Large intestine (tissue), 3 donors: ENCODE results near the gene GDNF. TPM values are rescaled to one million over a fixed set of nuclear protein-coding genes. Genes with fewer than 3 reads are reported as not detected.

Experiments
- DNase-seq, 2 donors: peaks; one replicate each; pipeline versions ENCODE4 v3.0.0 to v3.0.0-alpha.2; 2013
- H3K27ac ChIP-seq: one replicate; pipeline ENCODE4 v1.5.1; 2013; ENCODE audit warnings: low read length
- H3K27me3 ChIP-seq: 2 replicates; pipeline ENCODE4 v1.6.1; 2013; ENCODE audit warnings: low read length; ENCODE audit not compliant: control insufficient read depth, insufficient read depth
- H3K36me3 ChIP-seq: 2 replicates; pipeline ENCODE4 v1.6.1; 2013; ENCODE audit warnings: low read length; ENCODE audit not compliant: control insufficient read depth, insufficient read depth
- H3K4me1 ChIP-seq: one replicate; pipeline ENCODE4 v1.6.1; 2013; ENCODE audit warnings: low read length; ENCODE audit not compliant: control insufficient read depth, insufficient read depth
- H3K4me3 ChIP-seq: one replicate; pipeline ENCODE4 v1.5.1; 2013; ENCODE audit warnings: low read length
- H3K9me3 ChIP-seq: one replicate; pipeline ENCODE4 v1.6.1; 2013; ENCODE audit warnings: mild to moderate bottlenecking, low read depth, low read length, moderate library complexity; ENCODE audit not compliant: control insufficient read depth
- WGBS: methylation state at CpG from one replicate; pipeline ENCODE4 v1.1.5; 2013; ENCODE audit warnings: low lambda C conversion rate; ENCODE audit not compliant: insufficient coverage; 5-methylcytosine and 5-hydroxymethylcytosine counted together
- polyA plus RNA-seq: library from polyadenylated mRNA; unstranded; fragments of 120-200 nt; gene quantifications from one replicate; pipeline ENCODE4 v1.2.1, GENCODE V29; 2013

GDNF gene
- polyA plus RNA-seq, 1 donor: 4.2 TPM

- DNase-seq: no peak
- Histone ChIP-seq H3K4me3 (no peak overlapping the region), H3K27me3 (peaks cover 15% of the 10 kb centered on the region), H3K27ac (no peak overlapping the region), H3K36me3 (no peaks in the 10 kb centered on the region), H3K9me3 (no peaks in the 10 kb centered on the region), H3K4me1 (no peaks in the 10 kb centered on the region)
- WGBS: 84% methylated on average over 3 of the region's 4 CpGs
These were observed 9.8 kb upstream of the GDNF start for GRCh38 chr5:37849641-37850040.

- H3K27me3 ChIP-seq: peaks cover 25% of the 10 kb centered on the region
- no peaks in the 10 kb centered on the region for H3K36me3 ChIP-seq
- H3K27ac ChIP-seq: no peak overlapping the region
- H3K9me3 ChIP-seq: no peaks in the 10 kb centered on the region
- H3K4me1 ChIP-seq: no peaks in the 10 kb centered on the region
- DNase-seq: no peak
- no peak overlapping the region for H3K4me3 ChIP-seq
- WGBS: no CpG with 5 or more reads among the region's 3 CpGs
These were observed 8.2 kb upstream of the GDNF start for GRCh38 chr5:37847978-37848425.

GRCh38 chr5:37846786-37847310 is 7.0 kb upstream of the GDNF start:
- no peak overlapping the region for H3K27ac ChIP-seq
- no CpG with 5 or more reads among the region's 4 CpGs for WGBS
- no peaks in the 10 kb centered on the region for H3K4me1 ChIP-seq
- no peak for DNase-seq
- no peak overlapping the region for H3K4me3 ChIP-seq
- no peaks in the 10 kb centered on the region for H3K9me3 ChIP-seq
- peaks cover 36% of the 10 kb centered on the region for H3K27me3 ChIP-seq
- no peaks in the 10 kb centered on the region for H3K36me3 ChIP-seq

- Histone ChIP-seq H3K4me3 (no peak overlapping the region), H3K9me3 (no peaks in the 10 kb centered on the region), H3K36me3 (no peaks in the 10 kb centered on the region), H3K27ac (no peak overlapping the region), H3K4me1 (peaks cover 3% of the 10 kb centered on the region), H3K27me3 (peaks cover 58% of the 10 kb centered on the region)
- 100% methylated on average over 1 of the region's 6 CpGs for WGBS
- DNase-seq: no peak
These were observed 4.2 kb upstream of the GDNF start for GRCh38 chr5:37844009-37844408.

GRCh38 chr5:37842048-37842447 is 2.2 kb upstream of the GDNF start:
- no peak for DNase-seq
- Histone ChIP-seq H3K36me3 (no peaks in the 10 kb centered on the region), H3K27ac (no peak overlapping the region), H3K27me3 (peaks cover 75% of the 10 kb centered on the region), H3K4me3 (no peak overlapping the region), H3K4me1 (peaks cover 12% of the 10 kb centered on the region), H3K9me3 (peaks cover 6% of the 10 kb centered on the region)
- no CpG with 5 or more reads among the region's 10 CpGs for WGBS

GRCh38 chr5:37841203-37841602 is 1.4 kb upstream of the GDNF start:
- Histone ChIP-seq H3K27ac (peak overlapping the region; percentile 56), H3K9me3 (peaks cover 11% of the 10 kb centered on the region), H3K36me3 (no peaks in the 10 kb centered on the region), H3K4me1 (peaks cover 15% of the 10 kb centered on the region), H3K4me3 (no peak overlapping the region), H3K27me3 (peaks cover 77% of the 10 kb centered on the region)
- DNase-seq: no peak
- WGBS: 17% methylated on average over 1 of the region's 6 CpGs

GRCh38 chr5:37840053-37841034 is 503 bp upstream of the GDNF start:
- H3K27me3 ChIP-seq: peaks cover 85% of the 10 kb centered on the region
- DNase-seq: peak; percentile 38 to 49
- peak overlapping the region; percentile 40 for H3K4me3 ChIP-seq
- peaks cover 15% of the 10 kb centered on the region for H3K4me1 ChIP-seq
- peaks cover 11% of the 10 kb centered on the region for H3K9me3 ChIP-seq
- peak overlapping the region; percentile 56 for H3K27ac ChIP-seq
- WGBS: no CpG with 5 or more reads among the region's 76 CpGs
- no peaks in the 10 kb centered on the region for H3K36me3 ChIP-seq

DNA sequence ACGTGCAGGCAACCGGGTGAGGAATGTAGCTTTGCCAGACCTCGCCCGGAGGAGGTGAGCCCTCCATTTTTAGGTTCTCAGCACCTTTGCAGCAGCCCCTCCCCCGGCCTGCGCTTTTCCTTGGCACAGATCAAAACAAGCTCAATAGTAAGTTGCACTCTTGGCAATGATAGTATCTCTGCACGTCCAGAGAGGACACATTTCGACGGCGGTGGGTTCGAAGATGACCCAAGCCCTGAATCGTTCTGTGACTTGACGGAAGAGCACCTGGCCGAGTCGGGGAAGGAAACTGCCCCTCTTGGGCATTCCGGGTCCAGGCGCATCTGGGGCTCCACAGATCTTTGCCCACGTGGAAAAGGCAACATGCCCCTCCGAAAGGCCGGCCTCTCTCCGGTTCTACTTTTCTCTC is 904 bp downstream of the GDNF start:
- WGBS: 8% methylated on average over 4 of the region's 21 CpGs

GRCh38 chr5:37838152-37838932 is 1.5 kb downstream of the GDNF start:
- H3K27ac ChIP-seq: peak overlapping the region; percentile 75
- no peaks in the 10 kb centered on the region for H3K36me3 ChIP-seq
- peaks cover 94% of the 10 kb centered on the region for H3K27me3 ChIP-seq
- H3K9me3 ChIP-seq: peaks cover 11% of the 10 kb centered on the region
- H3K4me3 ChIP-seq: peak overlapping the region; percentile 58
- H3K4me1 ChIP-seq: peaks cover 15% of the 10 kb centered on the region
- no CpG with 5 or more reads among the region's 47 CpGs for WGBS
- peak in 1 of 2 donors; percentile 36 for DNase-seq

More for the DNA sequence above, 904 bp downstream of the GDNF start:
- H3K4me1 ChIP-seq: peaks cover 15% of the 10 kb centered on the region
- H3K36me3 ChIP-seq: no peaks in the 10 kb centered on the region
- DNase-seq: no peak
- peaks cover 94% of the 10 kb centered on the region for H3K27me3 ChIP-seq
- H3K9me3 ChIP-seq: peaks cover 11% of the 10 kb centered on the region
- peak overlapping the region; percentile 75 for H3K27ac ChIP-seq
- H3K4me3 ChIP-seq: peak overlapping the region; percentile 58

- WGBS: no CpG with 5 or more reads among the region's 38 CpGs
- Histone ChIP-seq H3K36me3 (peaks cover 2% of the 10 kb centered on the region), H3K4me3 (peak overlapping the region; percentile 58), H3K27ac (peak overlapping the region; percentile 75), H3K27me3 (peaks cover 95% of the 10 kb centered on the region), H3K4me1 (peaks cover 15% of the 10 kb centered on the region), H3K9me3 (peaks cover 11% of the 10 kb centered on the region)
- peak; percentile 38 to 55 for DNase-seq
These were observed 2.3 kb downstream of the GDNF start for GRCh38 chr5:37837414-37838032.
